ENCODE data around the gene CYRIA.

Gene CYRIA

GRCh38 chr2:16629770-16630169 is 35.9 kb downstream of the CYRIA start:
- DNase-seq (ENCODE audit: low spot score) = no peak

GRCh38 chr2:16629044-16629443 is 36.6 kb downstream of the CYRIA start:
- DNase-seq (ENCODE audit: low spot score) = no peak

GRCh38 chr2:16628314-16628713 is 37.3 kb downstream of the CYRIA start:
- no peak for DNase-seq (ENCODE audit: low spot score)

- no peak for DNase-seq (ENCODE audit: low spot score)
These were observed 38.5 kb downstream of the CYRIA start for GRCh38 chr2:16626997-16627605.

- DNase-seq (ENCODE audit: low spot score) = no peak
These were observed 39.1 kb downstream of the CYRIA start for GRCh38 chr2:16626497-16626896.

- no peak for DNase-seq (ENCODE audit: low spot score)
These were observed 39.9 kb downstream of the CYRIA start for GRCh38 chr2:16625759-16626158.

GRCh38 chr2:16625201-16625729 is 40.4 kb downstream of the CYRIA start:
- DNase-seq (ENCODE audit: low spot score) = no peak

GRCh38 chr2:16624436-16624780 is 41.2 kb downstream of the CYRIA start:
- no peak for DNase-seq (ENCODE audit: low spot score)

- DNase-seq (ENCODE audit: low spot score) = no peak
These were observed 41.8 kb downstream of the CYRIA start for GRCh38 chr2:16623564-16624435.

- DNase-seq (ENCODE audit: low spot score) = no peak
These were observed 42.6 kb downstream of the CYRIA start for GRCh38 chr2:16623031-16623430.

GRCh38 chr2:16622399-16622968 is 43.1 kb downstream of the CYRIA start:
- no peak for DNase-seq (ENCODE audit: low spot score)

- DNase-seq (ENCODE audit: low spot score) = no peak
These were observed 44.3 kb downstream of the CYRIA start for GRCh38 chr2:16621316-16621715.

GRCh38 chr2:16620590-16620989 is 45.0 kb downstream of the CYRIA start:
- DNase-seq (ENCODE audit: low spot score) = no peak

- no peak for DNase-seq (ENCODE audit: low spot score)
These were observed 45.9 kb downstream of the CYRIA start for GRCh38 chr2:16619576-16620245.

- no peak for DNase-seq (ENCODE audit: low spot score)
These were observed 48.1 kb downstream of the CYRIA start for GRCh38 chr2:16617282-16618266.

Data from hematopoietic multipotent progenitor cell treated with erythropoietin and hydrocortisone succinate and interleukin-3 and kit ligand, for 17 days (in vitro differentiated cells).